Measurements from ENCODE around the gene CNN2. TPM values are rescaled to one million over a fixed set of nuclear protein-coding genes. Genes with fewer than 3 reads are reported as not detected.

CNN2 gene
- total and polyA plus RNA-seq, 2 of the 8 experiments (the other 6 are each of a cell fraction or from before 2014, with no cell fraction given): 189 to 551 TPM

Small RNA genes lying within 50 kb of the gene (small RNA-seq; reads per million reads assigned to genes)
- 0.69 reads per million for gene RNU6-2 (ENCODE audit: insufficient read depth)

Other genes starting within 250 kb of the CNN2 start
- gene PTBP1, start 229.2 kb upstream of the CNN2 start, total RNA-seq (2021; fragmentation: NEBNext Ultra II Directional; extraction: Animal tissue kit (Norgen Biotek cat#: 25700)): 873 and 888 TPM in 2 replicates
- 528 and 645 TPM in 2 replicates for gene PTBP1, start 229.2 kb upstream of the CNN2 start, polyA plus RNA-seq (2011; rRNA removed)
- 66.2 and 71.7 TPM in 2 replicates for gene PLPPR3, start 204.7 kb upstream of the CNN2 start, total RNA-seq (2021; fragmentation: NEBNext Ultra II Directional; extraction: Animal tissue kit (Norgen Biotek cat#: 25700))
- 76.4 and 109 TPM in 2 replicates for gene PLPPR3, start 204.7 kb upstream of the CNN2 start, polyA plus RNA-seq (2011; rRNA removed)
- 0.80 and 1.7 TPM in 2 replicates for gene AZU1, start 198.8 kb upstream of the CNN2 start, total RNA-seq (2021; fragmentation: NEBNext Ultra II Directional; extraction: Animal tissue kit (Norgen Biotek cat#: 25700))
- gene AZU1, start 198.8 kb upstream of the CNN2 start, polyA plus RNA-seq (2011; rRNA removed): 1.3 and 2.7 TPM in 2 replicates
- 0.39 and 0.42 TPM in 2 replicates for gene PRTN3, start 185.6 kb upstream of the CNN2 start, total RNA-seq (2021; fragmentation: NEBNext Ultra II Directional; extraction: Animal tissue kit (Norgen Biotek cat#: 25700))
- gene PRTN3, start 185.6 kb upstream of the CNN2 start, polyA plus RNA-seq (2011; rRNA removed): 2.1 and 3.1 TPM in 2 replicates
- not detected in 2 replicates for gene ELANE, start 174.3 kb upstream of the CNN2 start, total RNA-seq (2021; fragmentation: NEBNext Ultra II Directional; extraction: Animal tissue kit (Norgen Biotek cat#: 25700))
- not detected in 2 replicates for gene ELANE, start 174.3 kb upstream of the CNN2 start, polyA plus RNA-seq (2011; rRNA removed)
- 1.7 TPM in 2 replicates for gene CFD, start 166.9 kb upstream of the CNN2 start, total RNA-seq (2021; fragmentation: NEBNext Ultra II Directional; extraction: Animal tissue kit (Norgen Biotek cat#: 25700))
- gene CFD, start 166.9 kb upstream of the CNN2 start, polyA plus RNA-seq (2011; rRNA removed): 2.8 and 4.6 TPM in 2 replicates
- 51.0 and 55.9 TPM in 2 replicates for gene MED16, start 133.4 kb upstream of the CNN2 start, total RNA-seq (2021; fragmentation: NEBNext Ultra II Directional; extraction: Animal tissue kit (Norgen Biotek cat#: 25700))
- 67.2 and 134 TPM in 2 replicates for gene MED16, start 133.4 kb upstream of the CNN2 start, polyA plus RNA-seq (2011; rRNA removed)
- not detected in 2 replicates for gene RNU6-9, start 133.1 kb upstream of the CNN2 start, total RNA-seq (2021; fragmentation: NEBNext Ultra II Directional; extraction: Animal tissue kit (Norgen Biotek cat#: 25700))
- gene RNU6-9, start 133.1 kb upstream of the CNN2 start, polyA plus RNA-seq (2011; rRNA removed): not detected in 2 replicates
- gene R3HDM4, start 113.4 kb upstream of the CNN2 start, total RNA-seq (2021; fragmentation: NEBNext Ultra II Directional; extraction: Animal tissue kit (Norgen Biotek cat#: 25700)): 76.1 and 76.8 TPM in 2 replicates
- gene R3HDM4, start 113.4 kb upstream of the CNN2 start, polyA plus RNA-seq (2011; rRNA removed): 102 and 151 TPM in 2 replicates
- 2.3 and 2.6 TPM in 2 replicates for gene KISS1R, start 109.3 kb upstream of the CNN2 start, total RNA-seq (2021; fragmentation: NEBNext Ultra II Directional; extraction: Animal tissue kit (Norgen Biotek cat#: 25700))
- gene KISS1R, start 109.3 kb upstream of the CNN2 start, polyA plus RNA-seq (2011; rRNA removed): 2.7 and 5.1 TPM in 2 replicates
- gene ARID3A, start 100.6 kb upstream of the CNN2 start, total RNA-seq (2021; fragmentation: NEBNext Ultra II Directional; extraction: Animal tissue kit (Norgen Biotek cat#: 25700)): 77.4 and 78.4 TPM in 2 replicates
- 40.5 and 59.3 TPM in 2 replicates for gene ARID3A, start 100.6 kb upstream of the CNN2 start, polyA plus RNA-seq (2011; rRNA removed)
- gene WDR18, start 42.3 kb upstream of the CNN2 start, total RNA-seq (2021; fragmentation: NEBNext Ultra II Directional; extraction: Animal tissue kit (Norgen Biotek cat#: 25700)): 87.7 and 90.1 TPM in 2 replicates
- 177 and 264 TPM in 2 replicates for gene WDR18, start 42.3 kb upstream of the CNN2 start, polyA plus RNA-seq (2011; rRNA removed)
- gene GRIN3B, start 26.2 kb upstream of the CNN2 start, total RNA-seq (2021; fragmentation: NEBNext Ultra II Directional; extraction: Animal tissue kit (Norgen Biotek cat#: 25700)): 0.45 and 0.63 TPM in 2 replicates
- gene GRIN3B, start 26.2 kb upstream of the CNN2 start, polyA plus RNA-seq (2011; rRNA removed): 1.0 and 2.0 TPM in 2 replicates
- 140 and 142 TPM in 2 replicates for gene TMEM259, start 5.5 kb upstream of the CNN2 start, total RNA-seq (2021; fragmentation: NEBNext Ultra II Directional; extraction: Animal tissue kit (Norgen Biotek cat#: 25700))
- gene TMEM259, start 5.5 kb upstream of the CNN2 start, polyA plus RNA-seq (2011; rRNA removed): 243 and 343 TPM in 2 replicates
- not detected in 2 replicates for gene RNU6-2, start 5.1 kb upstream of the CNN2 start, total RNA-seq (2021; fragmentation: NEBNext Ultra II Directional; extraction: Animal tissue kit (Norgen Biotek cat#: 25700))
- gene RNU6-2, start 5.1 kb upstream of the CNN2 start, polyA plus RNA-seq (2011; rRNA removed): not detected in 2 replicates
- gene ABCA7, start 13.5 kb downstream of the CNN2 start, total RNA-seq (2021; fragmentation: NEBNext Ultra II Directional; extraction: Animal tissue kit (Norgen Biotek cat#: 25700)): 25.6 and 29.7 TPM in 2 replicates
- 10.4 and 17.4 TPM in 2 replicates for gene ABCA7, start 13.5 kb downstream of the CNN2 start, polyA plus RNA-seq (2011; rRNA removed)
- gene ARHGAP45, start 40.6 kb downstream of the CNN2 start, total RNA-seq (2021; fragmentation: NEBNext Ultra II Directional; extraction: Animal tissue kit (Norgen Biotek cat#: 25700)): 41.8 and 43.6 TPM in 2 replicates
- 31.4 and 40.2 TPM in 2 replicates for gene ARHGAP45, start 40.6 kb downstream of the CNN2 start, polyA plus RNA-seq (2011; rRNA removed)
- gene POLR2E, start 68.8 kb downstream of the CNN2 start, total RNA-seq (2021; fragmentation: NEBNext Ultra II Directional; extraction: Animal tissue kit (Norgen Biotek cat#: 25700)): 274 and 281 TPM in 2 replicates
- gene POLR2E, start 68.8 kb downstream of the CNN2 start, polyA plus RNA-seq (2011; rRNA removed): 381 and 483 TPM in 2 replicates
- 342 and 355 TPM in 2 replicates for gene GPX4, start 77.4 kb downstream of the CNN2 start, total RNA-seq (2021; fragmentation: NEBNext Ultra II Directional; extraction: Animal tissue kit (Norgen Biotek cat#: 25700))
- gene GPX4, start 77.4 kb downstream of the CNN2 start, polyA plus RNA-seq (2011; rRNA removed): 693 and 947 TPM in 2 replicates
- gene SBNO2, start 147.7 kb downstream of the CNN2 start, total RNA-seq (2021; fragmentation: NEBNext Ultra II Directional; extraction: Animal tissue kit (Norgen Biotek cat#: 25700)): 31.4 and 37.4 TPM in 2 replicates
- 12.2 and 21.3 TPM in 2 replicates for gene SBNO2, start 147.7 kb downstream of the CNN2 start, polyA plus RNA-seq (2011; rRNA removed)
- gene STK11, start 179.2 kb downstream of the CNN2 start, total RNA-seq (2021; fragmentation: NEBNext Ultra II Directional; extraction: Animal tissue kit (Norgen Biotek cat#: 25700)): 70.7 and 75.2 TPM in 2 replicates
- gene STK11, start 179.2 kb downstream of the CNN2 start, polyA plus RNA-seq (2011; rRNA removed): 45.3 and 71.0 TPM in 2 replicates
- gene CBARP, start 211.4 kb downstream of the CNN2 start, total RNA-seq (2021; fragmentation: NEBNext Ultra II Directional; extraction: Animal tissue kit (Norgen Biotek cat#: 25700)): 14.7 and 18.0 TPM in 2 replicates
- 4.9 and 11.6 TPM in 2 replicates for gene CBARP, start 211.4 kb downstream of the CNN2 start, polyA plus RNA-seq (2011; rRNA removed)
- 174 and 182 TPM in 2 replicates for gene ATP5F1D, start 215.1 kb downstream of the CNN2 start, total RNA-seq (2021; fragmentation: NEBNext Ultra II Directional; extraction: Animal tissue kit (Norgen Biotek cat#: 25700))
- gene ATP5F1D, start 215.1 kb downstream of the CNN2 start, polyA plus RNA-seq (2011; rRNA removed): 249 and 338 TPM in 2 replicates
- 159 and 166 TPM in 2 replicates for gene MIDN, start 222.0 kb downstream of the CNN2 start, total RNA-seq (2021; fragmentation: NEBNext Ultra II Directional; extraction: Animal tissue kit (Norgen Biotek cat#: 25700))
- 39.8 and 86.0 TPM in 2 replicates for gene MIDN, start 222.0 kb downstream of the CNN2 start, polyA plus RNA-seq (2011; rRNA removed)
- 175 TPM in 2 replicates for gene CIRBP, start 242.7 kb downstream of the CNN2 start, total RNA-seq (2021; fragmentation: NEBNext Ultra II Directional; extraction: Animal tissue kit (Norgen Biotek cat#: 25700))
- 199 and 331 TPM in 2 replicates for gene CIRBP, start 242.7 kb downstream of the CNN2 start, polyA plus RNA-seq (2011; rRNA removed)
- gene FAM174C, start 248.9 kb downstream of the CNN2 start, total RNA-seq (2021; fragmentation: NEBNext Ultra II Directional; extraction: Animal tissue kit (Norgen Biotek cat#: 25700)): 44.5 and 54.6 TPM in 2 replicates
- 125 and 159 TPM in 2 replicates for gene FAM174C, start 248.9 kb downstream of the CNN2 start, polyA plus RNA-seq (2011; rRNA removed)

Measured in H1 (cell line).